Activated naive CD8-positive, alpha-beta T cell treated with anti-CD3 and anti-CD28 coated beads for 36 hours (primary cell): ENCODE results near the gene SLC25A28. TPM values are rescaled to one million over a fixed set of nuclear protein-coding genes. Genes with fewer than 3 reads are reported as not detected.
A peak's percentile ranks its signal among the peaks of the same experiment; 100 is the strongest.
"Not testable (repeated sequence)": the region's sequence is repeated elsewhere in the genome, so short reads cannot be mapped to it uniquely, and the experiment has no call there.

Experiments used
- DNase-seq: peaks from one replicate; pipeline ENCODE4 v3.0.0; 2021
- H3K27ac Mint-ChIP-seq: one replicate; pipeline ENCODE4 v1.8.0; 2022; ENCODE audit warnings: mild to moderate bottlenecking, moderate library complexity, mixed read lengths
- H3K27me3 Mint-ChIP-seq: one replicate; pipeline ENCODE4 v1.8.0; 2022; ENCODE audit warnings: mild to moderate bottlenecking, mixed read lengths
- H3K36me3 Mint-ChIP-seq: one replicate; pipeline ENCODE4 v1.8.0; 2021; ENCODE audit warnings: mild to moderate bottlenecking, mixed read lengths
- H3K4me1 Mint-ChIP-seq: one replicate; pipeline ENCODE4 v1.8.0; 2021; ENCODE audit warnings: mixed read lengths
- H3K4me3 Mint-ChIP-seq: one replicate; pipeline ENCODE4 v1.8.0; 2022; ENCODE audit warnings: mild to moderate bottlenecking, moderate library complexity, mixed read lengths
- H3K9me3 Mint-ChIP-seq: one replicate; pipeline ENCODE4 v1.8.0; 2022; ENCODE audit warnings: mixed read lengths
- total RNA-seq, 2 experiments: library from RNA; stranded (reverse); gene quantifications; one replicate each; pipeline ENCODE4 v1.2.3, GENCODE V29; 2021

The SLC25A28 gene
- total RNA-seq, 2 experiments from 2014 or later = 51.9 to 54.9 TPM

- no peaks in the 10 kb centered on the region for H3K9me3 Mint-ChIP-seq
- H3K36me3 Mint-ChIP-seq = peaks cover 12% of the 10 kb centered on the region
- peaks cover 30% of the 10 kb centered on the region for H3K4me1 Mint-ChIP-seq
- H3K4me3 Mint-ChIP-seq = no peak overlapping the region
- DNase-seq = peak; percentile 15
- H3K27ac Mint-ChIP-seq = peak overlapping the region; percentile 40
- no peaks in the 10 kb centered on the region for H3K27me3 Mint-ChIP-seq
Measured at GRCh38 chr10:99612167-99612831, 7.9 kb downstream of the SLC25A28 start.

- H3K36me3 Mint-ChIP-seq = peaks cover 8% of the 10 kb centered on the region
- no peaks in the 10 kb centered on the region for H3K9me3 Mint-ChIP-seq
- H3K27me3 Mint-ChIP-seq = no peaks in the 10 kb centered on the region
- no peak for DNase-seq
- H3K4me3 Mint-ChIP-seq = no peak overlapping the region
- H3K4me1 Mint-ChIP-seq = peaks cover 22% of the 10 kb centered on the region
- no peak overlapping the region for H3K27ac Mint-ChIP-seq
Measured at GRCh38 chr10:99611326-99611725, 8.9 kb downstream of the SLC25A28 start.

GRCh38 chr10:99610221-99610620 is 10.0 kb downstream of the SLC25A28 start:
- H3K36me3 Mint-ChIP-seq = peaks cover 5% of the 10 kb centered on the region
- no peaks in the 10 kb centered on the region for H3K9me3 Mint-ChIP-seq
- H3K4me3 Mint-ChIP-seq = no peak overlapping the region
- peaks cover 12% of the 10 kb centered on the region for H3K4me1 Mint-ChIP-seq
- no peaks in the 10 kb centered on the region for H3K27me3 Mint-ChIP-seq
- H3K27ac Mint-ChIP-seq = no peak overlapping the region
- no peak for DNase-seq

GRCh38 chr10:99609186-99609585 is 11.1 kb downstream of the SLC25A28 start:
- H3K9me3 Mint-ChIP-seq = no peaks in the 10 kb centered on the region
- no peak for DNase-seq
- H3K27ac Mint-ChIP-seq = no peak overlapping the region
- H3K27me3 Mint-ChIP-seq = no peaks in the 10 kb centered on the region
- peaks cover 4% of the 10 kb centered on the region for H3K36me3 Mint-ChIP-seq
- no peak overlapping the region for H3K4me3 Mint-ChIP-seq
- peaks cover 9% of the 10 kb centered on the region for H3K4me1 Mint-ChIP-seq

- Mint-ChIP-seq H3K27ac (no peak overlapping the region), H3K4me3 (no peak overlapping the region), H3K27me3 (peaks cover 13% of the 10 kb centered on the region), H3K9me3 (no peaks in the 10 kb centered on the region), H3K4me1 (no peaks in the 10 kb centered on the region), H3K36me3 (no peaks in the 10 kb centered on the region)
- DNase-seq = no peak
Measured at GRCh38 chr10:99605351-99605750, 14.9 kb downstream of the SLC25A28 start.

GRCh38 chr10:99604862-99605261 is 15.4 kb downstream of the SLC25A28 start:
- Mint-ChIP-seq H3K27ac (no peak overlapping the region), H3K4me1 (no peaks in the 10 kb centered on the region), H3K36me3 (no peaks in the 10 kb centered on the region), H3K4me3 (no peak overlapping the region), H3K27me3 (peaks cover 13% of the 10 kb centered on the region), H3K9me3 (no peaks in the 10 kb centered on the region)
- DNase-seq = no peak

- H3K27ac Mint-ChIP-seq = no peak overlapping the region
- no peak overlapping the region for H3K4me3 Mint-ChIP-seq
- DNase-seq = no peak
- H3K9me3 Mint-ChIP-seq = no peaks in the 10 kb centered on the region
- H3K27me3 Mint-ChIP-seq = peaks cover 13% of the 10 kb centered on the region
- no peaks in the 10 kb centered on the region for H3K4me1 Mint-ChIP-seq
- H3K36me3 Mint-ChIP-seq = no peaks in the 10 kb centered on the region
Measured at GRCh38 chr10:99598781-99599509, 21.3 kb downstream of the SLC25A28 start.

- H3K27ac Mint-ChIP-seq = no peak overlapping the region
- H3K4me1 Mint-ChIP-seq = no peaks in the 10 kb centered on the region
- H3K36me3 Mint-ChIP-seq = no peaks in the 10 kb centered on the region
- H3K27me3 Mint-ChIP-seq = peaks cover 13% of the 10 kb centered on the region
- no peak for DNase-seq
- H3K4me3 Mint-ChIP-seq = no peak overlapping the region
- no peaks in the 10 kb centered on the region for H3K9me3 Mint-ChIP-seq
Measured at GRCh38 chr10:99598011-99598410, 22.2 kb downstream of the SLC25A28 start.

- not testable (repeated sequence) for H3K27ac Mint-ChIP-seq, H3K4me1 Mint-ChIP-seq, DNase-seq, H3K9me3 Mint-ChIP-seq, H3K27me3 Mint-ChIP-seq, H3K36me3 Mint-ChIP-seq, H3K4me3 Mint-ChIP-seq
Measured at GRCh38 chr10:99596708-99597107, 23.5 kb downstream of the SLC25A28 start.

GRCh38 chr10:99595770-99596465 is 24.3 kb downstream of the SLC25A28 start:
- no peaks in the 10 kb centered on the region for H3K27me3 Mint-ChIP-seq
- no peaks in the 10 kb centered on the region for H3K36me3 Mint-ChIP-seq
- DNase-seq = no peak
- H3K4me3 Mint-ChIP-seq = no peak overlapping the region
- no peak overlapping the region for H3K27ac Mint-ChIP-seq
- H3K9me3 Mint-ChIP-seq = no peaks in the 10 kb centered on the region
- H3K4me1 Mint-ChIP-seq = no peaks in the 10 kb centered on the region

- no peaks in the 10 kb centered on the region for H3K36me3 Mint-ChIP-seq
- no peak for DNase-seq
- no peak overlapping the region for H3K27ac Mint-ChIP-seq
- peaks cover 3% of the 10 kb centered on the region for H3K27me3 Mint-ChIP-seq
- no peaks in the 10 kb centered on the region for H3K9me3 Mint-ChIP-seq
- H3K4me1 Mint-ChIP-seq = no peaks in the 10 kb centered on the region
- H3K4me3 Mint-ChIP-seq = no peak overlapping the region
Measured at GRCh38 chr10:99595236-99595635, 25.0 kb downstream of the SLC25A28 start.

- Mint-ChIP-seq H3K27ac (no peak overlapping the region), H3K4me3 (no peak overlapping the region), H3K4me1 (no peaks in the 10 kb centered on the region), H3K27me3 (peaks cover 3% of the 10 kb centered on the region), H3K36me3 (no peaks in the 10 kb centered on the region), H3K9me3 (no peaks in the 10 kb centered on the region)
- no peak for DNase-seq
Measured at GRCh38 chr10:99593312-99593711, 26.9 kb downstream of the SLC25A28 start.

- H3K36me3 Mint-ChIP-seq = no peaks in the 10 kb centered on the region
- no peaks in the 10 kb centered on the region for H3K4me1 Mint-ChIP-seq
- peaks cover 3% of the 10 kb centered on the region for H3K27me3 Mint-ChIP-seq
- no peak overlapping the region for H3K4me3 Mint-ChIP-seq
- no peaks in the 10 kb centered on the region for H3K9me3 Mint-ChIP-seq
- no peak overlapping the region for H3K27ac Mint-ChIP-seq
- no peak for DNase-seq
Measured at GRCh38 chr10:99590799-99591198, 29.4 kb downstream of the SLC25A28 start.

- H3K9me3 Mint-ChIP-seq = no peaks in the 10 kb centered on the region
- H3K27ac Mint-ChIP-seq = no peak overlapping the region
- DNase-seq = no peak
- no peak overlapping the region for H3K4me3 Mint-ChIP-seq
- no peaks in the 10 kb centered on the region for H3K27me3 Mint-ChIP-seq
- H3K36me3 Mint-ChIP-seq = no peaks in the 10 kb centered on the region
- no peaks in the 10 kb centered on the region for H3K4me1 Mint-ChIP-seq
Measured at GRCh38 chr10:99583687-99584086, 36.6 kb downstream of the SLC25A28 start.

GRCh38 chr10:99582255-99582770 is 37.9 kb downstream of the SLC25A28 start:
- Mint-ChIP-seq H3K27me3 (peaks cover 4% of the 10 kb centered on the region), H3K4me3 (no peak overlapping the region), H3K9me3 (no peaks in the 10 kb centered on the region), H3K36me3 (no peaks in the 10 kb centered on the region), H3K4me1 (no peaks in the 10 kb centered on the region), H3K27ac (no peak overlapping the region)
- no peak for DNase-seq
